Pulmonary artery endothelial cell (primary cell): ENCODE results near the gene CCS. TPM values are rescaled to one million over a fixed set of nuclear protein-coding genes. Genes with fewer than 3 reads are reported as not detected.
"Not testable (repeated sequence)": the region's sequence is repeated elsewhere in the genome, so short reads cannot be mapped to it uniquely, and the experiment has no call there.

Experiments
- DNase-seq: peaks from one replicate; pipeline ENCODE4 v3.0.0-alpha.2; 2011; ENCODE audit warnings: low read depth, low spot score
- total RNA-seq: library from RNA; depleted of rRNA; stranded (reverse); fragments of >200 nt; gene quantifications from 2 replicates; pipeline ENCODE4 v1.2.3, GENCODE V29; 2014

Gene CCS
- total RNA-seq, 1 donor from 2014 or later, result 41.1 TPM

DNA sequence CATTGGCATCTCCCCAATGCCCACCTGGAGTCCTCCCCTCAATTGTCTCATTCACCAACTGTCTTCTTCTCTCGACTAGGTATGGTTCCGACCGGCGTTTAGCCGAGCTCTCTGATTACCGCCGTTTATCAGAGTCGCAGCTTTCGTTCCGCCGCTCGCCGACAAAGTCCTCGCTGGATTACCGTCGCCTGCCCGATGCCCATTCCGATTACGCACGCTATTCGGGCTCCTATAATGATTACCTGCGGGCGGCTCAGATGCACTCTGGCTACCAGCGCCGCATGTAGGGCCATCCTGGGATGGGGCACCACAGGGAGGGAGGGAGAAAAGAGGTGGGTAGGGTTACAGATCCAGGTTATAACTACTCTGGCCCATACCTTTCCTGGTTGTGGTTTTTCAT, 33.4 kb downstream of the CCS start:
- DNase-seq, result no peak

DNA sequence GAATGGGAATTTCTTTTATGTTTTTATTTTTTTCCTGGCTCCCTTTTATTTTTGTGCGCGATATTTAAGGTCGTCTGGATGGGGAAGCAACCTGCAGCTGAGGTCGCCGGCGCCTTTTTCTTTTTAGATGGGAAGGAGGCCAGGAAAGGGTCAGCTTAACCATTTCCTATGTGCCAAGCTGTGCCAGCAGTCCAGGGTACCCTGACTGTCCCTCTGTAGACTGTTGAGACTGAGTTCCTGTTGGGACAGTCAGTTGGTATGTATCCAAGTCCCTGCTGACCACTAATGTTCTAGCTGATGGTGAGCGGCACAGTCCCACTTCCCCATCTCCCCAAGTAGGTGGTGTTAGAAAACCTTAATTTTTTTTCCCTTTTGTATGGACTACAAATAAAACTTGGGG, 33.9 kb downstream of the CCS start:
- no peak for DNase-seq

DNA sequence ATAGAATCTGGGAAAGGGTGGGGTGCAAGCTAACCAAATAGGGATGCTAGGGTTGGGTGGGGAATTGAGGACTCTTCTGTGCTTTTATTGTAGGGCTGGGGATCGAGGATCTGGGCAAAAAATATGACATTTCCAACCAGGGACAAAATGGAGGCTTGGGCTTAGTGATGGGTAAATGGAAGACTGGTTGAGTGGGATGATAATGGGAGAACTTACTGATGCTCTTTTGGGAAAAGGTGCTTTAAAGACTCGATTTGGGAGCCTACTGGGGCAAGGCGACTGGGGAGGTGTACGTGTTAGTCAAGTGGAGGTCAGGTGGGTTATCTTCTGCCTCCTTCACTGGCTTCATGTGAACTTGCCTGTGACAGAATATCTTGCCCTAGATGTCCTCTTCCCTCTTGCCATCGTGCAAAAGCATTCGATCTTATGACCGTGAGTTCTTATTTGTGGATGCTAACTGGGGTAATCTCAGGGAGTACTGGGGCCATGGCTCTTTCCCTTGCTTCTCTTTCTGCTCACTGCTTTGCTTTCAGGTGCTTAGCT, 35.1 kb downstream of the CCS start:
- no peak for DNase-seq

DNA sequence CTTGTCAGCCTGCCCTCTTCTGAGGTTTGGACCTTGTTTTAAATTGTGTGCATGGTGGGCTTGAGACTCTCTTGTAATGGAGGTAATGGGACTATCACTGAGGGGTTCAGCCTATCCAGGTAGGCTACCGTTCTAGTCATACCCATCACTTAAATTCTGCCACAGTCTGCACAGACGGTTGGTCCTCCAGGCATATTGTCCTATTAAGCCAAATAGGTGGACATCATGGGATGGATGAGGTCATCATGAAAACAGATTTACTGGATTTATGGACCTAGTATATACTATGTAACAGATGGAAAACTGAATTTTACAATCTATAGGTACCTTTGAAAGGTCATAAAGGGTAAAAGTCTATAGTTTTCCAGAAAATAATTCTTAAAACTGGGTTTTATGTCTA, 36.4 kb downstream of the CCS start:
- no peak for DNase-seq

DNA sequence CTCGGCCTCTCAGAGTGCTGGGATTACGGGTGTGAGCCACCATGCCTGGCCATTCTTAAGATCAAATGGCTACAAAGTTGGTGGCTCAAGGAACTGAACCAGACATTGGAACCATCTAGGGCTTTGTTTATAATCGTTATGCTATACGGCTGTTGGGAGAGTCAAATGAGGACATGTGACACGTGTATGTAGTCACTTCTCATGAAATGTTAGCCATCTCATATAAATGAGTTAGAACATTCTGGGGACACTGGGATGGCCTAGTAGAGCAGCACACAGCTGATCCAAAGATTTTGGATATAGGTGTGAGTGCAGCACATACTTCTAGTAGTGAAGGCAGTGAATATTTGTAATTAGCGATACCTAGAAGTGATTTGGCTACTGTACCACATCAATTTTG, 38.9 kb downstream of the CCS start:
- DNase-seq, result no peak

DNA sequence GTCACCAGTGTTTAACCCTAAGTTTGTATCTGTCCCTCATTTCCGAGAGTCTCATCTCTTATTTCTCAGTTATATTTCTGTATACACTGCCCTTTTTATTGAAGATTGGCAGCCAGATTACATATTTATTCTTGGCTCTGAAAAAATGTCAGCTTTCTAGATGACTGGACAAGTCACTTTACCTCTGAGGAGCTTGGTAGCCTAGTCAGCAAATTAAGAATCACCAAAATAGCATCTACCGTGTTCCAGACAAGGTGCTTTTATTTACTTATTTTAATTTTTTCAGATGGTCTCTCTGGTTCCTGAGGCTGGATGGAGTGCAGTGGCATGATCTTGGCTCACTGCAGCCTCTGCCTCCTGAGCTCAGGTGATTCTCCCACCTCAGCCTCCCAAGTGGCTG, 40.0 kb downstream of the CCS start:
- DNase-seq, result no peak

DNA sequence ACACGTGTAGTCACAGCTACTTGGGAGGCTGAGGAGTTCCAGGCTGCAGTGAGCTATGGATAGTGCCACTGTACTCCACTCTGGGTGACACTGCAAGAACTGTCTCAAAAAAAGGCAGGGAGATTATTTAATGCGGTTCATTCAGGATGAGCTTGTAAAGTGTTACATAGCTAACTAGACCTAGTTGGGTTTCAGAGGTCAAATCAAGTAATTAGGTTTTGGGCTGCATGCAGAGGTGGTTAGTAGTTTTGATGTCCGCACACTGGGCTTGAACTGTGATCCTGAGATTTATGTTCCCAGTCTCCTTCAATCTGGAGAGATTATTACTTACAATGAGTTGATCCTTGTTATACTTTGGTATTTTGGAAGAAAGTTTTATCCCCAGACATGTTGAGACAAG, 43.4 kb downstream of the CCS start:
- DNase-seq, result no peak

DNA sequence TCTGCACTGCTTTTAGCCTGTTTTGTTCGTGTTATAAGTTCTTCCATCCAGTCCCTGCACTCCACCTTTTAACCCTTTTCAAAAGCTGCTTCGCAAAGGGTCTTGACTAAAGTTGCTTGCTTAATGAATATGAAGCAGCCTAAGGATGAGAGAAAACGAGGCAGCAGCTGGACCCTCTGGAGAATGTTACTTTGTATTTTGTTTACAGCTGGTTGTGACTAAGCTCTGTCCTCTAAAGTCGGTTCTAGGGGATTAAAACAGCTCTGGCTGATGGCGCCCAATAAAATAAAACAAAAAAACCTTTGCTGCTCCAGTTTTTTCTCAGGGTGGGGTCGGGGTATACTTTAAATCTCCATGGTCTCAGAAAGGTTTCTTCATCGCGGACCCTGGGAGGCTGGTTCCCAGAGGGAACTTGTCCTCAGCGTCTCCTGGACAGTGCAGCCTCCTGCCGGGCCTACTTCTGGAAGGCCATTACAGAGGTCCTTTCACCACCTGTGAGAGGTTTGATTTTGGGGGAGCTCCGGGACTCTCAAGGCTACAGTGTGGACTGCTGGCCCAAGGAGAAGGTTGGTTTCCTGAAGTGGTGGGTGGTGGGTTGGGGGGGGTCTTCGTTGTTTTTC, 44.7 kb downstream of the CCS start:
- no peak for DNase-seq

DNA sequence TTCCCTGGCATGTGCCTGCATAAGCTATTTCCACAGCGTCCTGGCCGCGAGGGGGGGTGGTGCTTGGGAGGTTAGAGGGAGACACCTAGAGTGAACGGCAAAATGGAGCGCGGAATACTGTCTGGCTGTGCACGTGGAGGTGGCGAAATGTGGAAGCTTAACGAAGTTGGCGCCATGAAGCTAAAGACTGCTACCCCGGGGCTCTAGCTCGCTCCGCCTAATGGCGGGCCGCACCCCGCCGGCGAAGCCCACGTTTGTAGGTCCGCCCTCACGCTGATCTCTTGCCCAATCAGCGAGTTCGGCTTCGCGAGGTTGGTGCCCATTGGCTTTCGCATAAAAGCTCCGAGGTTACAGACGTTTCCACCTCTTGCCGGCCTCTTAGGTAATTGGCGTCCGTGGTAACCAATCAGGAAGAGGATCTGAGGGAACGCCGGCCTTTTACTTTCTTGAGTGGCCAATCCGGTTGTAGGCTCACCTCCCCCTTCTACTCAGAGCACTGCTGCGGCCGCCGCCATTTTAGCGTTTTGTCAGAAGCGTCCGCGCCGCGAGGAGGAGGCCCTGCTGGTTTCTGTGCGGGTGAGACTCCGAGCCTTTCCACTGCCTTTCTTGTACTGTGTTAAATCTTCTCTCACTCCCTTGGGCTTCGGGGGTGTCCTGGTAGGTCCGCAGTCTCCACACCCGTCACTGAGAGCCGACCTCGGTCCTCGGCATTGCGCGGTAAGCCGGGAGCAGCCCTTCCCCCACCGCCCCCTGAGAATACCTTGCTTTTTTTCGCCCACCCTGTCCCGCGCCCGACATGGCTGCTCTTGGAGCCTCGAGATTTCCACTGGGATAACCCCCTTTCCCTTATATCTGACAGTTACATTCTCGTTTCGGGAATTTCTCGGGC, 45.4 kb downstream of the CCS start, which contains the start of gene RBM4:
Gene RBM4 (plus strand): TSS at position 527 of the 889 bp plus-strand sequence. CDS start 1,009 bp downstream, outside the sequence.
- DNase-seq, result peak; percentile 100

DNA sequence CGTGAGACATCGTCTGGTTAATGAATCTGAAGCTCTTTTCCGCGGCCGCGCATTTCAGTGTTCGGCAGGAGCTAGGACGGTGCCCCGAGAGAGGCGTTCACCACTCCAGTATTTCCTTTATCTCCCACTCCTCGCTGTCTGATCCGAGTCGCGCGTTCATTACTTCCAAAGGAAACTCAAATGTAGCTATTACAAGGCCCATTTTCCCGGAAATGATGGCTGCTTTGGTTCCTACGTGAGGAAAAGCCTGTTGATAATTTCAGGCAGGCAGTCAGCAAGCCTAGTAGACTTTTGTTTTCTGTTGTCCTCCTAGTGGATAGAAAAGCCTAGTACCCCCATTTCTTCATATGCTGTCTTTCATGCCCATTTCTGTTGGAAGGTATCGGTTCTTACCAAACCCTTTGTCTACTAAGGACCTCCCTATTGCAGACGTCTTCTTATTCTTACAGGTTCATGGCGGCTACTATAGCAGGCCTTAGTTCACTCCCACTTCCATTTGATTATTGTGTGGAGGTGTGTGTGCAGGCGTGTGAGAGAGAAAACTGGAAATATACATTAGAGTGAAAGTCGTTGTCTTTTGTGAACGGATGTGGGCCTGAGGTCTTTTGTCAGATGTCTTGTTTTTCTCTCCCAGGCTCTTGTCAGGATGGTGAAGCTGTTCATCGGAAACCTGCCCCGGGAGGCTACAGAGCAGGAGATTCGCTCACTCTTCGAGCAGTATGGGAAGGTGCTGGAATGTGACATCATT, 46.3 kb downstream of the CCS start:
- no peak for DNase-seq

DNA sequence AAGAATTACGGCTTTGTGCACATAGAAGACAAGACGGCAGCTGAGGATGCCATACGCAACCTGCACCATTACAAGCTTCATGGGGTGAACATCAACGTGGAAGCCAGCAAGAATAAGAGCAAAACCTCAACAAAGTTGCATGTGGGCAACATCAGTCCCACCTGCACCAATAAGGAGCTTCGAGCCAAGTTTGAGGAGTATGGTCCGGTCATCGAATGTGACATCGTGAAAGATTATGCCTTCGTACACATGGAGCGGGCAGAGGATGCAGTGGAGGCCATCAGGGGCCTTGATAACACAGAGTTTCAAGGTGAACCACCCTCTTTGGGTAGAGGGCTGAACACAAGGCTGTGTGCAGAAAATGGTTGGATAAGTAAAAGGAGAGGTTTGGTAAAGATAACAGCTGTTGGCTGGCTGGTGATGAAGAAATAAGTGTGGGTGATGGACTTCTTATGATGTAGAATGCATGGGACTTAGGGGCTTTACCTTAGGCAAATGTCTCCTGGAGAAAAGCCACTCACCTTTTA, 46.9 kb downstream of the CCS start:
- not testable (repeated sequence) for DNase-seq

DNA sequence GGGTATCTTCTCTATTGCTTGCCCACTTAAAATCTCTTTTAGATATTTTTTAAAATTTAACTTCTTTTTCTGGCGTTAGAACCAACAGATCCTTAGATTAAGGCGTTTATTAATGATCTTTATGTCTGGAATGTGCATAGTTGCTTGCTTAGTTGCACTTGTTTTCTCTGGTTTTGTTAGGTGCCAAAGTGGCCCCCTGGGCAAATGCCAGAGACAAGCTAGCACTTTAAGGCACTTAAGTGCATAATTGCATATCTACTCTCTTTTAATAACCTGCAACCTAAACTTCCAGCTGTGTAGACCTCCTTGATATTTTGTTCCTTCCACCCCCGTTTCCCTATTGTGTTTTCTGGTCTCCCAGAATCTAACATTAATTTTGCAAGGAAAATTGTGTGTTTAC, 48.8 kb downstream of the CCS start:
- no peak for DNase-seq

DNA sequence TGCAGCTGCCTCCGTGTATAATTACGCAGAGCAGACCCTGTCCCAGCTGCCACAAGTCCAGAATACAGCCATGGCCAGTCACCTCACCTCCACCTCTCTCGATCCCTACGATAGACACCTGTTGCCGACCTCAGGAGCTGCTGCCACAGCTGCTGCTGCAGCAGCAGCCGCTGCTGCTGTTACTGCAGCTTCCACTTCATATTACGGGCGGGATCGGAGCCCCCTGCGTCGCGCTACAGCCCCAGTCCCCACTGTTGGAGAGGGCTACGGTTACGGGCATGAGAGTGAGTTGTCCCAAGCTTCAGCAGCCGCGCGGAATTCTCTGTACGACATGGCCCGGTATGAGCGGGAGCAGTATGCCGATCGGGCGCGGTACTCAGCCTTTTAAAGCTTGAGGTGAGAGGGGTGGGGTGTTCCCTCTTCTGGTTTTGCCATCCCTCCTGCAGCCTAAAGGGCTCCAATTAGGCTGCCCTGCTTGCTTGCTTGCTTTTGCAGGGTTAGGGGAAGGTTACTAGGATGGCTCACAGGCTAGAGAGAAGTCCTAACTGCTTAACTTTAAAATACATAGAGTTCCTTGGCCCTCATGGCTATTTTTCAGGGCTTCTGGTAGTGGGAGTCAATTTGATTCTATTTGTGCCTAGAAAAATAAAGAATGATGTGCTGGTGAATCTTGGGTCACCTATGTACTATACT, 50.9 kb downstream of the CCS start:
- no peak for DNase-seq

DNA sequence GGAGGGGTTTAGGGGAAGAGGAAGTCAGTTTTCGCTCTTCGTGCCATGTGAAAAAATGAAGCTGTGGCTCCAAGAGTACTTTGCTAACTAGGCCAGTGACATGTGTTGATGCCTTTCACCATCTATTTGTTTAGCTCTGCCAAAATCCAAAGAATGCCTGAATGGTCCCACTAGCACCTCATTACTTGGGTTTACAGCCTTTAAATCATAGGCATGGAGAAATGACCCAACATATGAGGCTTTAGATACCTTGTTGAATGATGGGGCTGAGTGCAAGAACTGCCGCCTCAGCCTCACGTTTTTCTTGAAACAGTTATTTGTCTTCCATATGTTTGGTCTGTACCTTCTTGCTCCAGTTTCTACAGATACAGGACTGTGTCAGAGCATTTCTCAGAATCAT, 53.8 kb downstream of the CCS start:
- DNase-seq, result no peak

DNA sequence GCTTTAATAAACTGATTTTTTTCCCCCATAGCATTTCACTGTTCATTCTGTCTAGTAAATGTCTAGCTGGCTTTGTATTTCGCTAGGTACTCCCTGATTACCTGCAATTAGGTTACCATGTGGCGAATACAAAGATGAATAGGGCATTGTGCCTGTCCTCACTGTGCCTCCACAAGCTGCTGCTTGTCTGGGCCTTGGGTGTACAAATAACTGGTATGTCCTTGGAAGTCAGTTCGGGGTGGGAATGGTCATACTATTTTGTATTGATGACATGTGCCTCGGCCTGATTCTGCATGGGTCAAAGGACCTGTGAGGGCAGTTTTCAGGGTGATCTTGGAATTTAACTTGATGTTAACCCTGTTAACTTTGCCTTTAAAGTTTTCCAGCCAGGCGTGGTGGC, 56.9 kb downstream of the CCS start:
- DNase-seq, result no peak

DNA sequence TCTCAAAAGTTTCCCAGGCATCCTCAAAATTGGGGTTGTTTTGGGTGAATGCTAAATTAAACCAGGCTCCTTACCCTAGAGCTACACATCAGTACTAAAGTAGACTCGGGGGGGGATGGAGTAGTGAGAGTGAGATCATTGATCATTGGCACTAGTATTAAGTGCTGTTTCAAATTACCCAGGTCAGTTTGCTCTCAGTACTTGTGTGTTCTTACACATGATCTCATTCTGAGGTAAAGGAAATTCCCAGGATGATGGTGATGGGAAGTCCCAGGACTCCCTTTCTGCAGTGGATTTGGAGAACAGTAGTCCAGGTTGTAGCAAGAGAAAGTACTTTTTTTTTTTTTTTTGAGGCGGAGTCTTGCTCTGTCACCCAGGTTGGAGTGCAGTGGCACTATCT, 58.0 kb downstream of the CCS start:
- no peak for DNase-seq

DNA sequence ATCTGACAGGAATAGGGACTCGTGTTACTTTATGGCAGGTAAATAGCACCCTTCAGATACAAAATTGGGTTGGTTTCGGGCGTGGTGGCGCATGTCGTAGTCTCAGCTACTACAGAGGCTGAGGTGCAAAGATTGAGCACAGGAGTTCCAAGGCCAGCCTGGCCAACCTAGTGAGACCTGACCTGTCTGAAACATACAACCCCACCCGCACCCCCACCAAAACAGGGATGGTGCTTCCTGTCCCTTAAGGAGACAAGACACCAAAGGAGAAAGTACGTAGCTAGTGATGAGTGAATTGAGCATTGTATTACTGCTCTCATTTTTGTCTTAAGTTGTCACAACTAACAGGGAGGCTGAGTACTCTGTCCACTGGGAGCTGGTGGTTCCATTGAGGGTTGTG, 59.7 kb downstream of the CCS start:
- DNase-seq, result no peak

DNA sequence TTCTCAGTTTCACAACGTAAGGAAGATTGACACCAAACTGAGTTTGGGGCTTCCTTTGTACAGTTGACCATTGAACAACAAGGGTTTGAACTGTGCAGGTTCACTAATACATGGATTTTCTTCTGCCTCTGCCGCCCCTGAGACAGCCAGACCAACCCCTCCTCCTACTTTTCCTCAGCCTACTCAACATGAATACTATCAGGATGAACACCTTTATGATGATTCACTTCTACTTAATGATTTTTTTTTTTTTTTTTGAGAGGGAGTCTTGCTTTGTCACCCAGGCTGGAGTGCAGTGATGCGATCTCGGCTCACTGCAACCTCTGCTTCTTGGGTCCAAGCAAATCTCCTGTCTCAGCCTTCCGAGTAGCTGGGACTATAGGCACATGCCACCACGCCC, 60.1 kb downstream of the CCS start:
- DNase-seq, result no peak
